ENCODE data around the gene UBAP1L. TPM values are rescaled to one million over a fixed set of nuclear protein-coding genes. Genes with fewer than 3 reads are reported as not detected.

Gene UBAP1L
- total and polyA plus RNA-seq, 2 donors (not counting 3 experiments of a cell fraction or from before 2014, with no cell fraction given), result 1.9 to 5.0 TPM

- Histone ChIP-seq H3K9me3 (replicated peaks; ENCODE audit: control insufficient read depth, insufficient read depth, low read length) (no peaks in the 10 kb centered on the region), H3K4me2 (ENCODE audit: insufficient read depth, low read length) (no peak overlapping the region), H3K27ac (ENCODE audit: insufficient read depth, low read depth, low read length) (no peak overlapping the region), H3K9ac (replicated peaks; ENCODE audit: extremely low read depth, insufficient read depth, low read length) (no peak overlapping the region), H3K36me3 (ENCODE audit: control insufficient read depth in 2 of 2, extremely low read depth in 1 of 2, insufficient read depth in 2 of 2, low read length in 2 of 2) (no peaks in the 10 kb centered on the region), H3K79me2 (ENCODE audit: control insufficient read depth, insufficient read depth, low read length) (no peaks in the 10 kb centered on the region), H3K9me1 (replicated peaks; ENCODE audit: control insufficient read depth, extremely low read depth, insufficient read depth, low read length) (no peaks in the 10 kb centered on the region), H3K27me3 (ENCODE audit: control insufficient read depth in 2 of 2, insufficient read depth in 2 of 2, low read length in 2 of 2) (peaks cover under 1 to 5% of the 10 kb centered on the region in 2 experiments), H3K4me3 (replicated peaks in 1 of 3; ENCODE audit: insufficient read depth in 1 of 3, low read depth in 1 of 3, low read length in 3 of 3) (no peak overlapping the region), H2AFZ (ENCODE audit: low read depth, low read length) (no peak overlapping the region), H4K20me1 (replicated peaks; ENCODE audit: control insufficient read depth, extremely low read depth, insufficient read depth, low read length) (no peaks in the 10 kb centered on the region), H3K4me1 (ENCODE audit: control insufficient read depth, extremely low read depth, insufficient read depth, low read length) (no peaks in the 10 kb centered on the region)
- ChIA-PET POLR2A (no interaction called here), CTCF (interaction anchor here (0.9 to 4.5 kb wide), 5 partner anchors 8 to 210 kb away, joined by 3 to 29 read pairs (median 5); partner anchors contain the start of gene KBTBD13)
- dilution Hi-C loops (cut with MboI; ENCODE audit: extremely low pct_ligation_motif_present, low sequenced_read_pairs), result no loop called here
- no TSS peak for BruUV-seq (replicated peaks)
- no peak for FAIRE-seq
- DNase-seq (ENCODE audit: low read depth, low spot score), result no peak
- TF ChIP-seq MAX (IDR thresholded peaks at IDR 0.05; ENCODE audit: insufficient read depth, insufficient read length) (no peak), FOS (IDR thresholded peaks at IDR 0.05; ENCODE audit: borderline replicate concordance, insufficient read depth, low read length) (no peak), JUN (IDR thresholded peaks at IDR 0.05; ENCODE audit: borderline replicate concordance, insufficient read depth, insufficient read length, low read depth) (no peak), CTCF (IDR thresholded peaks at IDR 0.05; ENCODE audit: extremely low read depth in 1 of 2, insufficient read depth in 1 of 2, low read depth in 1 of 2, low read length in 2 of 2) (no peak), MYC (IDR thresholded peaks at IDR 0.05; ENCODE audit: low read depth, low read length) (no peak), POLR2A (IDR thresholded peaks at IDR 0.05; ENCODE audit: low read depth, low read length) (no peak), EZH2 (IDR thresholded peaks at IDR 0.05; ENCODE audit: borderline replicate concordance, low read depth, low read length, severe bottlenecking) (no peak), POLR2AphosphoS5 (IDR thresholded peaks at IDR 0.05; ENCODE audit: insufficient read depth, low read depth, low read length) (no peak), GATA2 (IDR thresholded peaks at IDR 0.05; ENCODE audit: insufficient read depth, insufficient read length, low read depth, low read length) (no peak)
- intact Hi-C loops (cut with micrococcal nuclease), result no loop called here
These were observed 54.9 kb downstream of the UBAP1L start for GRCh38 chr15:65059931-65060596.
